Daoy (cell line): ENCODE measurements around the gene RAD21L1. TPM values are rescaled to one million over a fixed set of nuclear protein-coding genes. Genes with fewer than 3 reads are reported as not detected.

ENCODE experiments used
- DNase-seq: peaks from one replicate; pipeline ENCODE4 v3.0.0-alpha.2; 2015; ENCODE audit warnings: low read depth
- total RNA-seq: library from RNA; depleted of rRNA; stranded (reverse); fragments of >200 nt; shearing (Covaris generic); gene quantifications from 2 replicates; pipeline ENCODE4 v1.2.3, GENCODE V29; 2014; rRNA removed

The RAD21L1 gene
- total RNA-seq, 1 experiment from 2014 or later, result 0.63 TPM

DNA sequence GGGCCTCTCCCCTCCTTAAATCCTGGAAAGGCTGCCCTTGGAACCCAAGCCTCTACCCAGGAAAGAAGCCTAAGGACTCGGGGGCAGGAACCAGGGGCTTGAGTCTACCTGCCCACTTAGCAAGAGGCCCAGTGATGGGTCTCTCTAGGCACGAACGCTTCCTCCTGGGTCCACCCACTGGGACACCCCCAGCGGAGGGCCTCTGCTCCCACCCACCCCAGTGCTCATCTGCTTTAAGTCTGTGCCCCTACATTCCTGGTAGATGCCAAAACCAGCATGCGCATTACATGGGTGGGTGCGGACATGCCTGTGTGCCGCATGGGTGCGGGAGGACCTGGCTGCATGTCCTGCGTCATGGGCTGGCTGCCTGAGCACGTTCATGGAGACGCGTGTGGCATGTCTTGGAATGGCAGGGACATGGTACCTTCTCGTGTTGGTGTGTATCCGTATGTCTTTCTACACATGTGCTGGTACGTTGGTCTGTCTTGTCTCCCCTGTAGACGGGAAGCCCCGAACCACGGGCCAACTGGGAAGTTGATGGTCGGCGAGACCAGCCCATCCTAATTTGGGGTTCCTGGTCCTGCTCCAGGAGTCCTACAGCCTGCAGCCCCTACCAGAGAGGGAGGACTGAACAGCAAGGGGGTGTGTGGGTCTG lies 69.6 kb downstream of the RAD21L1 start:
- DNase-seq, result no peak

DNA sequence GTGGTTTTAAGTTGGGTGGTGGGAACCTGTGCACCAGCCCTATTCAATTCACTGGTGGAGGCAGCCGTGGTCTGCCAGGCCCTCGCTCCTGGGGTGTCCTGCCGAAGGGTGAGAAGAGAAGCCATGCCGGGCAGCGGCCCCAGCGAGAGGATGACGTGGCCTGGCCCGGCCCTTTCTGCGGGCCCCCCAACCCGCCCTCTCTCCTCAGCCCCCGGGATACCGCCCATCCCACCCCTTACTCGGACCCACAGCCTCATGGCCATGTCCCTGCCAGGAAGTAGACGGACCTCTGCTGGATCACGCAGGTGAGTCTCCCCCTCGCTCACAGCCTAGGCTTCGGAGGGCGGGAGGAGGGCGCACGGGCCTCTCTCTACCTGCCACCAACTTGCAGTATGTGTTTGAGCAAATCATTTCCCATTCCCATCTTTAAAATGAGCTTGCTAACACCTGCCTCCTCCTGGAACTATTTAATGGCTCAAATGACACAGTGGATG lies 70.3 kb downstream of the RAD21L1 start:
- DNase-seq, result no peak

DNA sequence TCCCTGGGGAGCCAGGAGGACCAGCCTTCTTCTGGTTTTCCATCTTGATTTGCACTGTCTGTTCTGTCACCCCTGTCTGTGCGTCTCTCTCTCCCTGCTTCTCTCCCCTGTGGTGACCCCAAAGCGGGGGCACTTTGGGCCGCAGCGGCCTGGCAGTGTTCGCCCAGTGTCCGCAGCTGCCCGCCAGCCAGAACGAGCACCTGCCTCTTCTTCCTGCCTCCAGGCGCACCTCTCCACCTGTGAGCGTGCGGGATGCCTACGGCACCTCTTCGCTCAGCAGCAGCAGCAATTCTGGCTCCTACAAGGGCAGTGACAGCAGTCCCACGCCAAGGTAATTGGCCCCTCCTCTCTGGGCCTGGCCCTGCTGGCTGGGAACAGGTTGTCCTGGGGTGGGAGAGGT lies 71.1 kb downstream of the RAD21L1 start:
- DNase-seq, result no peak

DNA sequence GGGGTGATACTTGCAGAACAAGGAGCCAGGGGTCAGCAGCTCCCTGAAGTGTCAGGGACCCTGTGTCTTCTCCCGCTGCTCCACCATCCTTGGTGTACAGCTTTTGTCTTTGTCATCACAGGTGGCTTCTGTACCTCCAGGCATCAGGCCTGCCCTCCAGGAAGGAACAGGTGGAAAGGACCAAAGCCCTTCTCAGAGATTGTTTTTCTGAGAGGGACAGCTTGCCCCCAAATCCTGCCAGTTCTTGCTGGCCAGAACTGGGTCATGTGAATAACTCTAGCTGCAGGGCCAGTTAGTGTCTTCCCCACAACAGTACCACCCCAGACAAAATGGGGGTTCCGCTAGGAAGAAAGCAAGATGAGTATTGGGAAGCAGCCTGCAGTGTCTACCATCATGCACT lies 71.6 kb downstream of the RAD21L1 start:
- DNase-seq, result no peak

DNA sequence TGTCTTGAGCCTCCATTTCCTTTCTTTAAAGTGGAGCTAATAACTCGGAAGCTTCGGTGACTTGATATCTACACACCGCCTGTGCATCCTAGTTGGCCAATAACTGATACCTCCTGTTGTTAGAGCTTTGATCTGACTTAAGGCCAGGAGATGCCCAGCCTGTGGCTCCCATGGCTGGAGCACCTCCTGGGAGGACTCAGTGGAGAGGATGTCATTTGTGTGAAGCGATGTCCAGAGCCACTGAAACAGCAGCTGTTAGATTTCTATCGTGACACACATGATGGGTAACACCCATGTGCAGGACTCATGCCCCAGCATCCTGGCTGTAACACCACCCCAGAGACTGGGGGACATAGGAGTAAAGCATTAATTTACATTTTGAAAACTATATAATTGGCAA lies 72.3 kb downstream of the RAD21L1 start:
- no peak for DNase-seq

DNA sequence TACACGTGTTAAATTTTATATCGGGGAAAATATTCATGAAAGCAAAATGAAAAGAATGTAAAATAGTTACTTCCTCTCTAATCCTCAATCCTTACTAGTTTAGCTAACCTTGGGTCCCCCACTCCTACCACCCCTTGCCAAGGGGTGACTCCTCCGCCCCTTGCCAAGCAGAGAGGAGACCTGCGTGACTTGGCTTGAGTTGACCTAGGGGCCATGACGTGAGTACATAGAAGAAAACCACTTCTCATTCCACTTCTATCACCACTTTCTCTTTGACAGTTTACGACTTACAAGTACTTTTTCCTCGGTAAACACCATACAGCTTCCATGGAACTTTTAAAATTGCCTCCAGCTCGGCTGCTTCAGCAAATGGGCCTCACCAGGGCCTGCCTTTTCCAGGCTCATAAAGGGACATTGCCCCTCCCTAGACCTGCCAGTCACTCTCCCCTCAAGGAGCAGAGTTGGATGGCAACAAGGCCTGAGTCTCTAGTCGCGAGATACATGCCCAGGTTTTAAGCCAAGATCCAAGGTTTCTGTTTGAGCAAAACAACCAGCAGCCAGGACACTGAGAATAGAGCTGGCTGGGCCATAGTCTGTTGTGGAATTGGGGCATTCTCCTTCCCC lies 73.2 kb downstream of the RAD21L1 start:
- no peak for DNase-seq

DNA sequence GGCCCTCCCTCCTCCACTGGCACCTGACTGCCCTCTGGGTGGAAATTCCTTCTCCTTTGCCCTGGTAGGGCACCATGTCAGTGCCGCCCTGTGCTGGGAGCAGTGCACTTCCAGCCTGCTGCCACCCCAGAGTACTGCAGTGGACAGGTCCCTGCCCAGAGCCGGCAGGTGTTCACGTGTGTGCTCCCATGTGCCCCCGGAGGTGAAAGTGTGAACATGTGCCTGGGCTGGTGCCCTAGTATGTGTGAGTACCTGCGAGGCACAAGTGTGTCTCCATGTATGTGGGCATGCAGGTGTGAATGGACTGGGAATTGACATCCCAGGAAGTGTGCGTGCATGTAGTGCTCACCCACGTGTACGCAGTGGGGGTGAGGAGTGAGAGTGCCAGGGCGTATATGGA lies 73.7 kb downstream of the RAD21L1 start:
- no peak for DNase-seq

DNA sequence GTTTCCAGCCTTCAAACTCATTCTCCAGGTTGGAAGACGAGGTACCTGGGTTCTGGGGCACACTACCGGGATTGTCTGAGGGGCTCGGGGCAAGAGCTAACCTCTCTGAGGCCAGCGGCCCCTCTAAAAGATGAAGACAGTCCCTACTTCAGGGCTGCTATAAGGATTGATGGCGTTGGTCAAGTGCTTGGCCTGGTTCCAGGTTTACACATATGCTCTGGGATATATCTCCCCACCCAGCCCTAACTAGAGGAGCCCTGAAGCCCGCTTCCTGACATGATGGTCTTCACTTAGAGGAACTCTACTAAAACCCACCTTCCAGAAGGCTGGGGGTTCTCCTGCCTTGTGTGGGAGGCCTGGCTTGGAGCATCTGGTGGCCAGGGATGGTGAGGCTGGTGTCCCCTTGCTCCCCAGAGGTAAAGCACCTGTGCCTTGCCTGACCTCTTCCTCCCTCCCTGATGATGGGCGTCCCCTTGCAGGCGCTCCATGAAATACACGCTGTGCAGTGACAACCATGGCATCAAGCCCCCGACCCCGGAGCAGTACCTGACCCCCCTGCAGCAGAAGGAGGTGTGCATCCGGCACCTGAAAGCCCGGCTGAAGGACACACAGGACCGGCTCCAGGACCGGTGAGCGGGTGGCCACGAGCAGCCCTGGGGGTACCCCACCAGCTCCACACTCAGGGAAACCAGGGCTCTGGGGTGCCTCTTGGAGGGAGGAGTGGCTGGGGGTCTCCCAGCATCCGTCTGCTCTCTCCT lies 74.4 kb downstream of the RAD21L1 start:
- DNase-seq, result no peak

DNA sequence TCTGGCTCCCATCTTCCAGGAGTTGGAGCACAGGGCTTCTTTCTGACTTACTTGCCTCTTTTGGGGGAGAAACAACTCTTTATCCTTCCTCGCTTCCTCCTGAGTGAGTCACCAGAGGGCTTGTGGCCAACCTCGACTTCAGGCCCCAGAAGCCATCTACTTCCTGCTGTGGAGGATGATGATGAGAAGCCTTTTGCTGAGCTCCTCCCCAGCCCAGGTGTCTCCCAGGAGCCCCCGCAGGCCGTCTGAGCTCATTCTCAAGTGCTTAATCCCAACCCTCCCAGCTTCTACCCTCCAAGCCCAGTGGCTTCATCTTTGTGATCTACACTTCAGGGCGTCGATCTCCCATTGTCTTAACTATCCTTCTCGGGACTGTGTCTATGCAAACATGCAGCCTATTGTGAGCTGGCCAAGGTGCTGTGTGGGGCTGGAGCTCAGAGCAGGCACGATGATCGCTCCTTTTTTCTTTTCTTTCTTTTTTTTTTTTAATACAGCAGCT lies 75.2 kb downstream of the RAD21L1 start:
- peak; percentile 70 for DNase-seq

DNA sequence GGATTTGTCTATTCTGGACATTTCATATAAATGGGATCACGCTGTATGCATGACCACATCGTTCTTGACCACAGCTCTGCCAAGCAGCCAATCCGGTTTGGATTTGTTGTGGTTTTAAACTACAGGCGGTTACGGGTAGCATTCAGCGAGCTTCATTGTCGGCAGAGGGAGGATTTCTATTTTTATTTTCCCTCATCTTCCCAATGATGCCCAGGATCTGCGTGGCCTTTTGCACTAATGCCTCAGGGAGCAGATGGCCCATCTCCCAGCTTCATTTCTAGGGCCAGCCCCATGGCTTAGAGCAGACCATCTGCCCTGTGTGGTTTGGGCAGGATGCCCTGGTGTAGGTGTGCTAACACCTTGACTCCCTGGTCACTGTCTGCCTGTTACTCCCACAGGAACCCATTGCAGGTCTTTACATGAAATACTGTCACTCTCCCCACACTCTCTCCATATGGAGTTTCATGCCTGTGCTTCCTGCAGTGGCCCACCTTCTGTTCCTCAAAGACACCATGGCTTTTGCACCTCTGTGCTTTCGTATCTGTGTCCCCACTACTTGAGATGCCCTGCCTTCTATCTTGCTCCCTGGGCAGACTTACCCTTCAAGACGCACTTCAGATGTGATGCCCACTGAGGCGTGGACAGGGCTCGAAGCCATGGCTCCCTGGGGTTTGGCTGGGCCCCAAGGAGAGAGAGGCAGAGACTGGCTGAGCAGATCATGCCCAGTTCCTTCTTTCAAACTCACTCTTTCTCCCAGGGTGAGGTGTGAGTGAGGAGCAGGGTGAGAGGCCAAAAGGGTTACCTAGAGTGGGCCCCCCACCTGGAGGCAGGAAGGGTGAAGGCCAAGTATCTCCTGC lies 77.1 kb downstream of the RAD21L1 start:
- peak; percentile 44 for DNase-seq

DNA sequence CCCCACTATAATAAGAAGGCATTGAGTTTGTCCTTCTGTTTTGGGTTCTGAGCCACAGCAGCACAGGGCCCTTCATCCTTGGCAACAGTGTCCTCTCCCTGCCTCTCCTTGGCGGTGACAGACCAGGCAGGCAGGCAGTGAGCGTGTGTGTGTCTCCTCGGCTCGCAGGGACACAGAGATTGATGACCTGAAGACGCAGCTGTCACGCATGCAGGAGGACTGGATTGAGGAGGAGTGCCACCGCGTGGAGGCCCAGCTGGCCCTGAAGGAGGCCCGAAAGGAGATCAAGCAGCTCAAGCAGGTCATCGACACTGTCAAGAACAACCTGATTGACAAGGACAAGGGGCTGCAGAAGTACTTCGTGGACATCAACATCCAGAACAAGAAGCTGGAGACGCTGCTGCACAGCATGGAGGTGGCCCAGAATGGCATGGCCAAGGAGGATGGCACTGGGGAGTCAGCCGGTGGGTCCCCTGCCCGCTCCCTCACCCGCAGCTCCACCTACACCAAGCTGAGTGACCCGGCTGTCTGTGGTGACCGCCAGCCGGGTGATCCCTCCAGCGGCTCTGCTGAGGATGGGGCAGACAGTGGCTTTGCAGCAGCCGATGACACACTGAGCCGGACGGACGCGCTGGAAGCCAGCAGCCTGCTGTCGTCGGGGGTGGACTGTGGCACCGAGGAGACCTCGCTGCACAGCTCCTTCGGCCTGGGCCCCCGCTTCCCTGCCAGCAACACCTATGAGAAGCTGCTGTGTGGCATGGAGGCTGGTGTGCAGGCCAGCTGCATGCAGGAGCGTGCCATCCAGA lies 79.1 kb downstream of the RAD21L1 start:
- no peak for DNase-seq

Other genes starting within 250 kb of the RAD21L1 start
- gene RSPO4, start 223.7 kb upstream of the RAD21L1 start, total RNA-seq, result 2.1 TPM in 1 of 2 replicates, not detected in the other
- 71.8 and 102 TPM in 2 replicates for gene PSMF1, start 107.4 kb upstream of the RAD21L1 start, total RNA-seq
- 0.06 TPM in 1 of 2 replicates, not detected in the other for gene TMEM74B, start 41.1 kb upstream of the RAD21L1 start, total RNA-seq
- gene C20orf202, start 22.6 kb upstream of the RAD21L1 start, total RNA-seq, result not detected in 2 replicates
- gene SNPH, start 40.2 kb downstream of the RAD21L1 start, total RNA-seq, result 1.6 and 3.0 TPM in 2 replicates
- 1.3 and 3.7 TPM in 2 replicates for gene SDCBP2, start 103.1 kb downstream of the RAD21L1 start, total RNA-seq
- gene FKBP1A, start 167.0 kb downstream of the RAD21L1 start, total RNA-seq, result 72.4 and 77.9 TPM in 2 replicates
- 45.9 and 54.2 TPM in 2 replicates for gene NSFL1C, start 240.8 kb downstream of the RAD21L1 start, total RNA-seq